Erythroblast (primary cell): ENCODE results near the gene PMPCB.

Experiments
- GATA1 ChIP-seq: IDR thresholded peaks from 2 replicates; pipeline ENCODE4 v1.6.1; 2011; ENCODE audit warnings: low read depth, mild to moderate bottlenecking, control low read depth, low read length, moderate library complexity
- POLR2A ChIP-seq: IDR thresholded peaks from 2 replicates; pipeline ENCODE4 v1.6.1; 2011; ENCODE audit warnings: mild to moderate bottlenecking, low read length

GRCh38 chr7:103296901-103297836 is at the start of gene PMPCB:
- TF ChIP-seq POLR2A (peak; percentile 78), GATA1 (no peak)
